ENCODE measurements around the gene PLCB4.

PLCB4 gene

GRCh38 chr20:9474835-9475415 is 406.0 kb downstream of the PLCB4 start:
- DNase-seq (ENCODE audit: low spot score) = no peak
- no peak for TF ChIP-seq CTCF (IDR thresholded peaks at IDR 0.05)
- H3K4me3 ChIP-seq = no peak overlapping the region
- H3K27ac ChIP-seq = no peak overlapping the region

- Histone ChIP-seq H3K27ac (no peak overlapping the region), H3K4me3 (no peak overlapping the region)
- no peak for TF ChIP-seq CTCF (IDR thresholded peaks at IDR 0.05)
- DNase-seq (ENCODE audit: low spot score) = no peak
These were observed 406.6 kb downstream of the PLCB4 start for GRCh38 chr20:9475456-9475855.

GRCh38 chr20:9476174-9476573 is 407.3 kb downstream of the PLCB4 start:
- H3K4me3 ChIP-seq = no peak overlapping the region
- TF ChIP-seq CTCF (IDR thresholded peaks at IDR 0.05) = no peak
- DNase-seq (ENCODE audit: low spot score) = no peak
- no peak overlapping the region for H3K27ac ChIP-seq

- no peak for DNase-seq (ENCODE audit: low spot score)
- H3K4me3 ChIP-seq = no peak overlapping the region
- no peak for TF ChIP-seq CTCF (IDR thresholded peaks at IDR 0.05)
- no peak overlapping the region for H3K27ac ChIP-seq
These were observed 407.8 kb downstream of the PLCB4 start for GRCh38 chr20:9476637-9477036.

- Histone ChIP-seq H3K27ac (no peak overlapping the region), H3K4me3 (no peak overlapping the region)
- TF ChIP-seq CTCF (IDR thresholded peaks at IDR 0.05) = no peak
- no peak for DNase-seq (ENCODE audit: low spot score)
These were observed 409.9 kb downstream of the PLCB4 start for GRCh38 chr20:9478771-9479170.

GRCh38 chr20:9480066-9480465 is 411.2 kb downstream of the PLCB4 start:
- no peak for TF ChIP-seq CTCF (IDR thresholded peaks at IDR 0.05)
- H3K4me3 ChIP-seq = no peak overlapping the region
- H3K27ac ChIP-seq = no peak overlapping the region
- no peak for DNase-seq (ENCODE audit: low spot score)

GRCh38 chr20:9482180-9482579 is 413.3 kb downstream of the PLCB4 start:
- no peak for TF ChIP-seq CTCF (IDR thresholded peaks at IDR 0.05)
- Histone ChIP-seq H3K4me3 (no peak overlapping the region), H3K27ac (no peak overlapping the region)
- no peak for DNase-seq (ENCODE audit: low spot score)

Data from coronary artery (tissue), 2 donors.